GM21528 (cell line): Measurements from ENCODE around the gene GRAMD1A.

Source experiments
- ATAC-seq: cut with Tn5 transposase; IDR thresholded peaks from one replicate; pipeline ENCODE4 v1.9.1; 2021; ENCODE audit warnings: mild to moderate bottlenecking, moderate library complexity; ENCODE audit not compliant: unreplicated experiment, low FRiP score

Gene GRAMD1A

GRCh38 chr19:35066691-35067563, 66.8 kb downstream of the GRAMD1A start:
- no peak for ATAC-seq

- no peak for ATAC-seq
Observed at GRCh38 chr19:35068941-35069634, 69.0 kb downstream of the GRAMD1A start.

DNA sequence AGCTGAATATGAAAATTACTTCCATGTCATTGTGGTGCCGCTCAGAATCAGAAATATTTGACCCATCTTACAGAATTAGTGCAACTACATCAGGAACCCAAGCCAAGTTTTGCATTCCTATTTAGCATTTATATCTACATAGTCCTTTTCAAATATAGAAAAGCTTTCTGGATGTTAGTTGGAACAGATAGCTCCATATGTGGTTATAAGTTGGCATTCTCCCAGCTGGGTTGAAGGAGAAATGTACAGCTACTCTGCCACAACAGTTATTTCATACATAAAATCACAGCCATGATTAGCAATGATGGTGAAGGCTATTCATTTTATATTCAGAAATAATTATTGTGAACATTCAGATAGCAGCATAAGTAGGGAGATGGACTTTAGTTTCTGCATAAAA, 69.6 kb downstream of the GRAMD1A start:
- ATAC-seq, result no peak

GRCh38 chr19:35070471-35070870, 70.3 kb downstream of the GRAMD1A start:
- ATAC-seq, result no peak

DNA sequence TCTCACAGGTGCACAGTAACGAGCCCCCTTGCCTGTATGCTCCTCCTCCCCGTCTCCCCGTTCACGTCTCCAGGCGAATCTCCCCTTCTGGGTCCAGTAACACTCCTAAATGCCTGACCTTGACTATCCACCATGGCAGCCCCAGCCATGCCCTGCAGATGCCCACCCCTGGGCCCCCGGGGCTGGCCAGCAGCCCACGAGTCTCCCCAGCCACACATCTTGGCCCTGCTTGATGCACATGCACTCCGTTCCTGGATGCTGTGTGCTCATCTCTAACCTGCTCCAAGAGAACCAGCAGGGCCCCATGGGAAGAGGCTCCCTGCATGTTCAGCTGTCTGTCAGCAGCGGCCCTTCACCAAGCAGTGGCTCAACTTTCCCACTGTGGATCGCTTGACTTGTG, 73.4 kb downstream of the GRAMD1A start:
- ATAC-seq, result no peak

- no peak for ATAC-seq
Observed at GRCh38 chr19:35073941-35074340, 73.8 kb downstream of the GRAMD1A start.

GRCh38 chr19:35074426-35075201, 74.5 kb downstream of the GRAMD1A start:
- no peak for ATAC-seq

- no peak for ATAC-seq
Observed at GRCh38 chr19:35075202-35076025, 75.3 kb downstream of the GRAMD1A start.

GRCh38 chr19:35076026-35076370, 75.9 kb downstream of the GRAMD1A start:
- no peak for ATAC-seq
